Ishikawa (cell line): ENCODE measurements around the gene ZMYND12.

ENCODE experiments used
- CEBPB ChIP-seq: IDR thresholded peaks from 2 replicates; pipeline ENCODE4 v1.6.1; 2012
- CREB1 ChIP-seq: IDR thresholded peaks from 2 replicates; pipeline ENCODE4 v1.6.1; 2012; ENCODE audit warnings: low read depth
- EGR1 ChIP-seq: IDR thresholded peaks from 2 replicates; pipeline ENCODE4 v1.6.1; 2012
- EP300 ChIP-seq: IDR thresholded peaks from 2 replicates; pipeline ENCODE4 v1.6.1; 2012; ENCODE audit warnings: borderline replicate concordance
- FOXM1 ChIP-seq: IDR thresholded peaks from 2 replicates; pipeline ENCODE4 v1.6.1; 2012; ENCODE audit warnings: low read depth, borderline replicate concordance
- NFIC ChIP-seq: IDR thresholded peaks from 2 replicates; pipeline ENCODE4 v1.6.1; 2012
- RAD21 ChIP-seq: IDR thresholded peaks from 2 replicates; pipeline ENCODE4 v1.6.1; 2012; ENCODE audit warnings: low read depth
- TAF1 ChIP-seq: IDR thresholded peaks from 2 replicates; pipeline ENCODE4 v1.6.1; 2012; ENCODE audit warnings: low read depth, mild to moderate bottlenecking
- TCF12 ChIP-seq: IDR thresholded peaks from 2 replicates; pipeline ENCODE4 v1.6.1; 2012; ENCODE audit warnings: low read depth
- TEAD4 ChIP-seq: IDR thresholded peaks from 2 replicates; pipeline ENCODE4 v1.6.1; 2012
- YY1 ChIP-seq: IDR thresholded peaks from 2 replicates; pipeline ENCODE4 v1.6.1; 2012; ENCODE audit warnings: low read depth
- ZBTB7A ChIP-seq: IDR thresholded peaks from 2 replicates; pipeline ENCODE4 v1.6.1; 2012; ENCODE audit warnings: low read depth
- TF ChIP-seq, protein P1 (sequence below): IDR thresholded peaks from 2 replicates; pipeline ENCODE4 v1.6.1; 2012
- TF ChIP-seq, protein P2 (sequence below): IDR thresholded peaks from 2 replicates; pipeline ENCODE4 v1.6.1; 2012
- TF ChIP-seq, protein P3 (sequence below): IDR thresholded peaks from 2 replicates; pipeline ENCODE4 v1.6.1; 2012; ENCODE audit warnings: low read depth, mild to moderate bottlenecking

The ZMYND12 gene

GRCh38 chr1:42456010-42456753, at the start of gene ZMYND12, which contains the start of gene PPCS:
TSS of gene ZMYND12 (minus strand) at chr1:42456022. CDS start at chr1:42455997, 25 bp downstream.
TSS of gene PPCS (plus strand) at chr1:42456543. CDS start at chr1:42456566, 23 bp downstream.
- TF ChIP-seq ZBTB7A: peak; percentile 27; the same call in 1 of the 2 replicates
- TF ChIP-seq TAF1: peak; percentile 92
- no peak; the same call in 1 of the 2 replicates for TF ChIP-seq TEAD4
- TF ChIP-seq EP300: no peak
- TF ChIP-seq, protein P1, sequence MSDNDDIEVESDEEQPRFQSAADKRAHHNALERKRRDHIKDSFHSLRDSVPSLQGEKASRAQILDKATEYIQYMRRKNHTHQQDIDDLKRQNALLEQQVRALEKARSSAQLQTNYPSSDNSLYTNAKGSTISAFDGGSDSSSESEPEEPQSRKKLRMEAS: peak; percentile 68
- TF ChIP-seq, protein P2, sequence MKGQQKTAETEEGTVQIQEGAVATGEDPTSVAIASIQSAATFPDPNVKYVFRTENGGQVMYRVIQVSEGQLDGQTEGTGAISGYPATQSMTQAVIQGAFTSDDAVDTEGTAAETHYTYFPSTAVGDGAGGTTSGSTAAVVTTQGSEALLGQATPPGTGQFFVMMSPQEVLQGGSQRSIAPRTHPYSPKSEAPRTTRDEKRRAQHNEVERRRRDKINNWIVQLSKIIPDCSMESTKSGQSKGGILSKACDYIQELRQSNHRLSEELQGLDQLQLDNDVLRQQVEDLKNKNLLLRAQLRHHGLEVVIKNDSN: peak; percentile 97
- no peak for TF ChIP-seq NFIC
- no peak for TF ChIP-seq CEBPB
- TF ChIP-seq, protein P3, sequence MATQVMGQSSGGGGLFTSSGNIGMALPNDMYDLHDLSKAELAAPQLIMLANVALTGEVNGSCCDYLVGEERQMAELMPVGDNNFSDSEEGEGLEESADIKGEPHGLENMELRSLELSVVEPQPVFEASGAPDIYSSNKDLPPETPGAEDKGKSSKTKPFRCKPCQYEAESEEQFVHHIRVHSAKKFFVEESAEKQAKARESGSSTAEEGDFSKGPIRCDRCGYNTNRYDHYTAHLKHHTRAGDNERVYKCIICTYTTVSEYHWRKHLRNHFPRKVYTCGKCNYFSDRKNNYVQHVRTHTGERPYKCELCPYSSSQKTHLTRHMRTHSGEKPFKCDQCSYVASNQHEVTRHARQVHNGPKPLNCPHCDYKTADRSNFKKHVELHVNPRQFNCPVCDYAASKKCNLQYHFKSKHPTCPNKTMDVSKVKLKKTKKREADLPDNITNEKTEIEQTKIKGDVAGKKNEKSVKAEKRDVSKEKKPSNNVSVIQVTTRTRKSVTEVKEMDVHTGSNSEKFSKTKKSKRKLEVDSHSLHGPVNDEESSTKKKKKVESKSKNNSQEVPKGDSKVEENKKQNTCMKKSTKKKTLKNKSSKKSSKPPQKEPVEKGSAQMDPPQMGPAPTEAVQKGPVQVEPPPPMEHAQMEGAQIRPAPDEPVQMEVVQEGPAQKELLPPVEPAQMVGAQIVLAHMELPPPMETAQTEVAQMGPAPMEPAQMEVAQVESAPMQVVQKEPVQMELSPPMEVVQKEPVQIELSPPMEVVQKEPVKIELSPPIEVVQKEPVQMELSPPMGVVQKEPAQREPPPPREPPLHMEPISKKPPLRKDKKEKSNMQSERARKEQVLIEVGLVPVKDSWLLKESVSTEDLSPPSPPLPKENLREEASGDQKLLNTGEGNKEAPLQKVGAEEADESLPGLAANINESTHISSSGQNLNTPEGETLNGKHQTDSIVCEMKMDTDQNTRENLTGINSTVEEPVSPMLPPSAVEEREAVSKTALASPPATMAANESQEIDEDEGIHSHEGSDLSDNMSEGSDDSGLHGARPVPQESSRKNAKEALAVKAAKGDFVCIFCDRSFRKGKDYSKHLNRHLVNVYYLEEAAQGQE: no peak
- no peak for TF ChIP-seq CREB1
- TF ChIP-seq FOXM1: no peak
- TF ChIP-seq RAD21: no peak
- TF ChIP-seq EGR1: peak; percentile 91
- TF ChIP-seq TCF12: peak; percentile 60; the same call in 1 of the 2 replicates
- peak; percentile 84 for TF ChIP-seq YY1

GRCh38 chr1:42504535-42505128, 48.8 kb upstream of the ZMYND12 start:
- TF ChIP-seq RAD21 (no peak), TCF12 (no peak)

DNA sequence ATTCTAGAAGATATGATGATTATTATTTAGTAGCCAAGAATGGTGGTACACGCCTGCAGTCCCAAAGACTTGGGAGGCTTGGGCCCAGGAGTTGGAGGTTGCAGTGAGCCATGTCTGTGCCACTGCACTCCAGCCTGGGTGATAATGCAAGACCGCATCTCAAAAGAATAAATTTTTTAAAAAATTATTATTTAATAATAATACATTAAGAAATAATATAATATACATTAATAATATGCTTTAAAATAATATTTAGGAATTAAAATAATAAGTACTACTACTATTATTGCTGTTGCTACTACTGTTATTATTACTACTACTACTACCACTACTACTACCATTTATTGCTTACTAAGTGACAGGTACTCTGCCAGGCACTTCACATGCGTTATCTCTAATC, 34.4 kb upstream of the ZMYND12 start:
- TF ChIP-seq EGR1: no peak
- TF ChIP-seq TCF12: no peak
- TF ChIP-seq EP300: no peak

DNA sequence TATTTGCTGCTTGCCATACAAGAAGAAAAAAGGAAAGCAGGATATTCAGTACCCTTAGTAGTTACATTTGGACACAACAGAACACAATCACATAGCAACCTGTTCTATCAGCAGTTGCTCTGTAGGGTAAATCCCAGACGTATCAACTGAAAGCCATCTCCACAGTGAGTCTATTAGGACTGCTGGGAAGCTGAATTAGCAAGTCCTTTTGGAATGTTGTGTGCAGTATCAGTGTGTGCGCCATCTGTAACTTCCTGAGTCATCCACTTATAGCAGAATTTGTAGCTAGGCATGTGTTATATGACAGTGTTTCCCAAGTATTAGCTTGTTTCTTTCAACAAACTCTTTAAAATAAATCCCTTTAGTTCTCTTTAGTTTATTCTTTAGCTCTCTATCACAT, 28.6 kb upstream of the ZMYND12 start:
- TF ChIP-seq RAD21 (no peak), ZBTB7A (no peak), YY1 (no peak), NFIC (no peak), FOXM1 (no peak), TAF1 (no peak), CEBPB (no peak), EP300 (no peak), EGR1 (no peak), TCF12 (no peak), TEAD4 (no peak), CREB1 (no peak)
- TF ChIP-seq, protein P3: no peak
- TF ChIP-seq, protein P1: no peak
- TF ChIP-seq, protein P2: no peak

DNA sequence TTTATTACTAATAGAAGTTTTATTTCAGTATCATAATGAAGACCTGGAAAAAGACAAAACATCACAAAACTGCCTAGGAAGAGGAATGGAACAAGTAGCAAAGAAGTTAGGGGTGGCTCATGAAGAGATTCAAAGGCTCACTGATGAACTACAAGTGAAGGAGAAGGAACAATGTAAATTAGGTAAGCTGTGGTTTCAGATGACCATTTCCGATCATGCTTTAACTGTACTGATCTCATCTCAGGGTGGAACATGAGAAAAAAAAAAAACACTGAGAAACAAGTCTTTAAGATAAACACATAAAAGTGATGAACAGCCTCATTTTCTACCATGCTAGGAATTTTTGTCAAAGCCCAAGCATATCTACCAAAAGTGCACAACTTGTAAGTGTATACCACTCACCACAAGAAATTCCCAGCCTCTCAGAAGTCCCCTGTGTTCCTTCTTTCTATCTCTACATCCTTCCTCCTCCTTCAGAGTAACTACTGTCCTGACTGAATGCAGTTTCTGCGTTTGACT, 26.9 kb upstream of the ZMYND12 start:
- TF ChIP-seq, protein P3: no peak
- TF ChIP-seq TEAD4: no peak
- no peak for TF ChIP-seq TCF12
- TF ChIP-seq FOXM1: no peak
